HepG2 (cell line): ENCODE results near the gene CISD3. TPM values are rescaled to one million over a fixed set of nuclear protein-coding genes. Genes with fewer than 3 reads are reported as not detected.

Source experiments
- AGO2 ChIP-seq: fragments of 200-400 bp; formaldehyde crosslinking; optimal IDR thresholded peaks from 2 replicates; pipeline ENCODE3; 2017; ENCODE audit warnings: mild to moderate bottlenecking, low read depth, low read length, moderate library complexity
- CSRNP1 ChIP-seq: sonication (generic); formaldehyde crosslinking; IDR thresholded peaks from 2 replicates; pipeline ENCODE4 v1.8.1; 2023; ENCODE audit warnings: mild to moderate bottlenecking, missing genetic modification reagents
- FOSL2 ChIP-seq: sonication (generic); formaldehyde crosslinking; IDR thresholded peaks from 2 replicates; pipeline ENCODE4 v1.4.0; 2020; ENCODE audit warnings: missing genetic modification reagents
- FOXA3 ChIP-seq: IDR thresholded peaks from 2 replicates; pipeline ENCODE4 v1.6.1; 2016; ENCODE audit warnings: missing genetic modification reagents, missing compliant biosample characterization
- FOXO4 ChIP-seq: sonication (generic); formaldehyde crosslinking; conservative IDR thresholded peaks from 2 replicates; pipeline ENCODE4 v1.8.1; 2023; ENCODE audit warnings: missing genetic modification reagents
- MAFK ChIP-seq, 2 experiments: IDR thresholded peaks in 1 of 2; conservative IDR thresholded peaks in 1 of 2; 2 replicates each; pipeline ENCODE4 v1.6.1; 2011; ENCODE audit warnings: improper control_type of control experiment in 2 of 2, low read length in 2 of 2
- MYNN ChIP-seq: sonication (generic); formaldehyde crosslinking; IDR thresholded peaks from 2 replicates; pipeline ENCODE4 v1.4.0; 2020; ENCODE audit warnings: mild to moderate bottlenecking, low read depth, missing genetic modification reagents
- NCOR1 ChIP-seq: fragments of 200-600 bp; sonication (generic); IDR thresholded peaks from 2 replicates; pipeline ENCODE4 v1.7.0; 2017; ENCODE audit warnings: antibody characterized with exemption, low read length, borderline replicate concordance
- NFE2 ChIP-seq: sonication (generic); formaldehyde crosslinking; IDR thresholded peaks from 2 replicates; pipeline ENCODE4 v1.4.0; 2020; ENCODE audit warnings: missing genetic modification reagents
- NFYB ChIP-seq: sonication (generic); formaldehyde crosslinking; IDR thresholded peaks from 2 replicates; pipeline ENCODE4 v1.4.0; 2020; ENCODE audit warnings: missing genetic modification reagents
- NR2F2 ChIP-seq: IDR thresholded peaks from 2 replicates; pipeline ENCODE4 v1.6.1; 2012; ENCODE audit warnings: low read depth, inconsistent platforms, borderline replicate concordance
- PITX1 ChIP-seq: sonication (generic); formaldehyde crosslinking; IDR thresholded peaks from 2 replicates; pipeline ENCODE4 v1.5.1; 2020; ENCODE audit warnings: mild to moderate bottlenecking, missing genetic modification reagents
- RBM22 ChIP-seq: fragments of 200-400 bp; formaldehyde crosslinking; optimal IDR thresholded peaks from 2 replicates; pipeline ENCODE3; 2017; ENCODE audit warnings: mild to moderate bottlenecking, low read length, moderate library complexity
- SMAD1 ChIP-seq: sonication (generic); formaldehyde crosslinking; IDR thresholded peaks from 2 replicates; pipeline ENCODE4 v1.4.0; 2020; ENCODE audit warnings: missing genetic modification reagents, low read depth, mild to moderate bottlenecking, borderline replicate concordance
- SPEN ChIP-seq: sonication (generic); formaldehyde crosslinking; IDR thresholded peaks from 2 replicates; pipeline ENCODE4 v1.5.1; 2020; ENCODE audit warnings: low read depth, mild to moderate bottlenecking, missing genetic modification reagents
- TEAD2 ChIP-seq: sonication (generic); formaldehyde crosslinking; IDR thresholded peaks from 2 replicates; pipeline ENCODE4 v1.9.0; 2021; ENCODE audit warnings: missing genetic modification reagents
- ZFP36 ChIP-seq: fragments of 150-350 bp; IDR thresholded peaks from 2 replicates; pipeline ENCODE4 v1.6.1; 2018; ENCODE audit warnings: borderline replicate concordance, low read length, low read depth; ENCODE audit not compliant: partially characterized antibody
- ZKSCAN8 ChIP-seq: IDR thresholded peaks from 2 replicates; pipeline ENCODE4 v1.6.1; 2016; ENCODE audit warnings: borderline replicate concordance, missing genetic modification reagents, missing compliant biosample characterization
- ZNF20 ChIP-seq: sonication (generic); formaldehyde crosslinking; IDR thresholded peaks from 2 replicates; pipeline ENCODE4 v1.4.0; 2020; ENCODE audit warnings: mild to moderate bottlenecking, moderate library complexity, missing genetic modification reagents
- ZNF253 ChIP-seq: sonication (generic); formaldehyde crosslinking; IDR thresholded peaks from 2 replicates; pipeline ENCODE4 v1.8.0; 2022; ENCODE audit warnings: mild to moderate bottlenecking, missing genetic modification reagents, borderline replicate concordance
- ZNF263 ChIP-seq: sonication (generic); formaldehyde crosslinking; IDR thresholded peaks from 2 replicates; pipeline ENCODE4 v1.4.0; 2020; ENCODE audit warnings: missing genetic modification reagents
- ZNF276 ChIP-seq: sonication (generic); formaldehyde crosslinking; IDR thresholded peaks from 2 replicates; pipeline ENCODE4 v1.4.0; 2020; ENCODE audit warnings: mild to moderate bottlenecking, low read depth, missing genetic modification reagents
- ZNF460 ChIP-seq: sonication (generic); formaldehyde crosslinking; IDR thresholded peaks from 2 replicates; pipeline ENCODE4 v1.5.1; 2020; ENCODE audit warnings: missing genetic modification reagents, mild to moderate bottlenecking, borderline replicate concordance
- ZNF468 ChIP-seq: sonication (generic); formaldehyde crosslinking; IDR thresholded peaks from 2 replicates; pipeline ENCODE4 v1.8.0; 2022; ENCODE audit warnings: mild to moderate bottlenecking, moderate library complexity, missing genetic modification reagents
- ZNF784 ChIP-seq: sonication (generic); formaldehyde crosslinking; IDR thresholded peaks from 2 replicates; pipeline ENCODE4 v1.5.1; 2020; ENCODE audit warnings: missing genetic modification reagents, mild to moderate bottlenecking, borderline replicate concordance
- polyA plus RNA-seq, 8 experiments: library from polyadenylated mRNA; depleted of rRNA in 3 of 8; stranded (reverse) in 7 of 8; unstranded in 1 of 8; fragments of >200 nt; fragmentation: Illumina TruSeq in 4 of 8; extraction: Trizol in 4 of 8; gene quantifications; 2 replicates each; pipeline versions ENCODE4 v1.2.1 to v1.2.3, GENCODE V29; 2011 to 2016; ENCODE audit warnings: low read depth in 4 of 8, missing spikeins in 1 of 8, mixed read lengths in 1 of 8; ENCODE audit not compliant: insufficient read depth in 1 of 8
- total RNA-seq, 5 experiments: library from RNA; depleted of rRNA; stranded (reverse); fragments of >200 nt; fragmentation: Illumina TruSeq; extraction: Trizol; gene quantifications; 2 replicates each; pipeline ENCODE4 v1.2.3, GENCODE V29; 2016; ENCODE audit warnings: low read depth in 1 of 5

The CISD3 gene
- total and polyA plus RNA-seq, 2 of the 13 experiments (the other 11 are each of a cell fraction or from before 2014, with no cell fraction given) = 30.0 to 34.1 TPM

- TF ChIP-seq MYNN (CRISPR knock-in tag) (0 out of 2 replicates have a peak, but pooled peaks have one; percentile 34), ZNF20 (no peak), ZNF460 (CRISPR knock-in tag) (no peak), SMAD1 (CRISPR knock-in tag) (0 out of 2 replicates have a peak, but pooled peaks have one; percentile 29), ZKSCAN8 (no peak), NR2F2 (no peak), ZNF263 (CRISPR knock-in tag) (no peak), FOXO4 (CRISPR knock-in tag) (no peak), SPEN (CRISPR knock-in tag) (peak; percentile 69), ZNF253 (CRISPR knock-in tag) (no peak), FOSL2 (CRISPR knock-in tag) (no peak; the same call in 1 of the 2 replicates), RBM22 (no peak), TEAD2 (CRISPR knock-in tag) (no peak), ZNF276 (CRISPR knock-in tag) (no peak), NFYB (no peak), CSRNP1 (CRISPR knock-in tag) (no peak), MAFK (conservative IDR thresholded peaks at IDR 0.05 in 1 of 2, IDR thresholded peaks at IDR 0.05 in 1 of 2; ENCODE audit: low read length in 2 of 2) (no peak), AGO2 (peak; percentile 80), PITX1 (CRISPR knock-in tag) (no peak), NFE2 (CRISPR knock-in tag) (no peak), ZFP36 (no peak), ZNF468 (peak; percentile 59; the same call in 1 of the 2 replicates), FOXA3 (no peak; the same call in 1 of the 2 replicates), ZNF784 (CRISPR knock-in tag) (peak; percentile 74; the same call in 1 of the 2 replicates), NCOR1 (no peak)
These were observed 17.5 kb downstream of the CISD3 start (continued) for GRCh38 chr17:38747463-38748148.
